Activated naive CD4-positive, alpha-beta T cell treated with anti-CD3 and anti-CD28 coated beads, Interleukin-2, amount 50 U/mL, for 24 hours (primary cell): ENCODE results near the gene TMEM178B.
A peak's percentile ranks its signal among the peaks of the same experiment; 100 is the strongest.

Source experiments
- H3K27ac Mint-ChIP-seq: one replicate; pipeline ENCODE4 v1.8.0; 2021; ENCODE audit warnings: mild to moderate bottlenecking, mixed read lengths
- H3K27me3 Mint-ChIP-seq: one replicate; pipeline ENCODE4 v1.8.0; 2021; ENCODE audit warnings: mixed read lengths
- H3K36me3 Mint-ChIP-seq: one replicate; pipeline ENCODE4 v1.8.0; 2021; ENCODE audit warnings: mixed read lengths
- H3K4me1 Mint-ChIP-seq: one replicate; pipeline ENCODE4 v1.8.0; 2021; ENCODE audit warnings: mixed read lengths
- H3K4me3 Mint-ChIP-seq: one replicate; pipeline ENCODE4 v1.8.0; 2021; ENCODE audit warnings: mild to moderate bottlenecking, mixed read lengths
- H3K9me3 Mint-ChIP-seq: one replicate; pipeline ENCODE4 v1.8.0; 2021; ENCODE audit warnings: mixed read lengths

TMEM178B gene

DNA sequence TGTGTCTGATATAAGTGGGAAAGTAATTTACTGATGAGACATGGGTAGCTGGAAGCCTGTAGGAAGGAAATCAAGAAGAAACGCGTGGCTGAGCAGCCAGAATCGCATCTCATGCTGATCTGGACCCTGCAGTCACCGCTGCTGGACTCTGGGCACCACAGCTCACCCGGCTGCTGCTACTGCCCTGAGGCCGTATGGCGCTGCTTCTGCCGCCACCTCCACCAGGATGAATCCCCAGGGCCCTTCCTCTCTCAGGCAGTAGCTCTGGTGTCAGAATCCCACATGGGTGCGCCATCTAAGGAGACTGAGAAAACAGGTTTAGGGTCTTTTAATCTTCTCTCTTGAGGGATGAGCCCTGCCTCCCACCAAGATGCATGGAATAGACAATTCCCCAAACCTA, 407.1 kb downstream of the TMEM178B start:
- peaks cover 17% of the 10 kb centered on the region for H3K27me3 Mint-ChIP-seq

DNA sequence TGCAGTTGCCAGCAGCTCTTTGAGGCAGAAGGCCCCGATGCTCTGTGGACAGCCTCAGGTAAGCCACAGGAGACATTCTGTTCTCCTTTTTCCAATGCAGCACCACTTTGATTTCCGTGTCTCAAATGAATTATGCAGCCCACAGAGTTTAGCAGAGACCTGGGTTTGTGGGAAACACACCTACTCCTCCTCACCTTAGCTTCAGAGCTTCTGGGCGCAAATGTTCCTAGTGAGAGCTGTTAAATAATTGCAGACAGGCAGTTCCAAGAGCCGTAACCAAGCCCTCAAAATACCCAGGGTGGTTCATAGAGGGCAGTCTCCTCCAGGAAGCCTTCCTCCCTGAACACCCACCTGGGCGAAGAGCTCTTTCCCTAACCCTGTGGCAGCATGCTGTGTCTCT, 408.1 kb downstream of the TMEM178B start:
- H3K4me3 Mint-ChIP-seq: no peak overlapping the region
- no peaks in the 10 kb centered on the region for H3K36me3 Mint-ChIP-seq
- no peaks in the 10 kb centered on the region for H3K4me1 Mint-ChIP-seq
- H3K9me3 Mint-ChIP-seq: no peaks in the 10 kb centered on the region
- no peak overlapping the region for H3K27ac Mint-ChIP-seq
- H3K27me3 Mint-ChIP-seq: peaks cover 17% of the 10 kb centered on the region

More for the DNA sequence above, 407.1 kb downstream of the TMEM178B start:
- Mint-ChIP-seq H3K4me3 (no peak overlapping the region), H3K9me3 (no peaks in the 10 kb centered on the region), H3K36me3 (no peaks in the 10 kb centered on the region), H3K27ac (no peak overlapping the region), H3K4me1 (no peaks in the 10 kb centered on the region)

DNA sequence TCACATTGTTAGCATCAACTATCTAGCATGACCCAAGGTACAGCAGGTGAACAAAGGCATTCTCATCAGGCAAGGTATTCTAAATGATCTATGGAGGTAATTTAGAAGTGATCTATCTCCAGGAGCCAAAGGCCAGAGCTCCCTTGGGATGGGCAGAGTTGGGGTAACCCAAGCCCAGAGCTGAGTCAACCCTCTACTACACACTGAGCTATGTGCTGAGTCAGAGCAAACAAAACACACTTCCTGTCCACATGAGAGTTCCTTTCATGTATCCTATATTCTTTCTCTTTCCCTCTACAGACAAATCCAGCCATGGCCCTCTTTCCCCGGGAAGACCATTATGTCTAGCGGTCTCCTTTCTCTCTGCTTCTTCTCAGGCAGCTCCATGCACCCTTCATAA, 409.2 kb downstream of the TMEM178B start:
- H3K36me3 Mint-ChIP-seq: no peaks in the 10 kb centered on the region
- no peak overlapping the region for H3K27ac Mint-ChIP-seq
- peaks cover 21% of the 10 kb centered on the region for H3K27me3 Mint-ChIP-seq
- no peak overlapping the region for H3K4me3 Mint-ChIP-seq
- H3K9me3 Mint-ChIP-seq: no peaks in the 10 kb centered on the region
- no peaks in the 10 kb centered on the region for H3K4me1 Mint-ChIP-seq

DNA sequence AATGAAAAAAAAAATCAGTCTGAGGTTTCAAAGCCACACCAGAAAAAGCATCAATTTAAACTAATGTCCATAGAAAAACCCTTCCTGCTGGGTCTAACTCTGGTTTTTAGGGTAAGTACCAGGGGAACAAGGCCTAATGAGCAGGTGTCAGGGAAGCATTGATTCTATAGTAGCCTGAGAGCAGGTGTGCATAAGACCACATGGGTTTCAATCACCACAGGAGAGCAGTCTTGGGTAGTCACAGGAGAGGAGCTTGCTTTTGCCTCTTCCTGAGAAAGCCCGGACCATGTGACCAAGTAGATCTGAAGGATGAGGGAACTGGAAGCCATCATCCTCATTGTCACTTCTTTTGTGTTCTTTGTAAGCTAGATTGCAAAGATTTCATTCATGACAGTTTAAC, 411.0 kb downstream of the TMEM178B start:
- Mint-ChIP-seq H3K27ac (no peak overlapping the region), H3K4me1 (no peaks in the 10 kb centered on the region), H3K36me3 (no peaks in the 10 kb centered on the region), H3K27me3 (peaks cover 21% of the 10 kb centered on the region), H3K4me3 (no peak overlapping the region), H3K9me3 (no peaks in the 10 kb centered on the region)

DNA sequence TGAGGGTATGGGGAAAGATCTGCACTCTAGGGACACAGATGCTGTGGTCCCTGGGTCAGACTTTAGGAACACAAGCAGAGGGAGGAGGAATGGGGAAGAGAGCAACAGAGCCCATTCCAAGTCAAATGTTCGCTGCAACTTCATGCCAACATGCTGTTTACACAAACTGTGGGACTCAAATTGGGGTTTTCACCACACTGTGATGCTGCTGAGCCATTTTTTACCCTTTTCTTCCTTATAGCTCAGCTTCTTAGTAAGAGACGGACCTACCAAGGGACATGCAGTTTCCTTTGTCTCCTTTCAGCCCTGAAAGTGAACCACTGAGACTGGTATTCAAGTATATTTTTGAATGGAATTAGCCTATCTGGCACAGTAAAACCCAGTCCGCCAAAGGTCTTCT, 413.1 kb downstream of the TMEM178B start:
- Mint-ChIP-seq H3K4me1 (no peaks in the 10 kb centered on the region), H3K36me3 (no peaks in the 10 kb centered on the region)

DNA sequence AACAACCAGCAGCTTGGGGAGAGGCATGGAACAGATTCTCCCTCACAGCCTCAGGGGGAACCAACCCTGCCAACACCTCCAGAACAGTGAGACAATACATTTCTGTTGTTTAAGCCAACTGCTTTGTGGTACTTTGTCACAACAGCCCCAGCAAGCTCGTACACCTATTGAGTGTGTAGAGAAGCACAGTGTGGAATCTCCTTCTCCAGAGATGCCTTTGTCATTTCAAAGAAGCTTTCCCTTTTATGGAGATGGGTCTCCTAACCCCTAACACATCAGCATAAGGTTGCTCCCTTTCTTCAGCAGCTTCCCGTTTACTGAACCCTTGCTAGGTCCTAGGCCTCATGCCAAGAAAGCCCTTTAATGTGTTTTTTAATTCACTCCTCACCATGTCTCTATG, 416.6 kb downstream of the TMEM178B start:
- Mint-ChIP-seq H3K4me1 (no peaks in the 10 kb centered on the region), H3K9me3 (no peaks in the 10 kb centered on the region)

More for the DNA sequence above, 413.1 kb downstream of the TMEM178B start:
- Mint-ChIP-seq H3K27me3 (peaks cover 16% of the 10 kb centered on the region), H3K27ac (no peak overlapping the region), H3K4me3 (no peak overlapping the region), H3K9me3 (no peaks in the 10 kb centered on the region)

DNA sequence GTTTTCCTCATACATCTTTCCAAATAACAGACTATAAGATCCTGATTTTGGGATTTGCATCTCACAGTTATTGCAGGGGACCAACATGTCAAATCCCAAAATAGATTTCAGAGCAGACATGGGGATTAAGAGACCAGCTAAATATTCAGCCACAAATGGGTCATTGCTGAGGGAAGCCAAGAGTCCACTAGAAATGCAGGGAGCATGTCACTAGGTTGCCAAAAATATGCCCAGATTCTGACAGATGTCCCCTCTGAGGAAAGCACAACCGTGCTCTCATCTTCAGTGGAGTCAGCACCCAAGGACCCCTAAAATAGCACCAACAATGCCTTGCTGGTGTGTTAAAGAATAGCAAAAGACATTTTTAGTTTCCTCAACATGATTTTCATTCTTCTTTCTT, 421.2 kb downstream of the TMEM178B start:
- H3K4me1 Mint-ChIP-seq: no peaks in the 10 kb centered on the region

More for the DNA sequence above, 416.6 kb downstream of the TMEM178B start:
- no peak overlapping the region for H3K4me3 Mint-ChIP-seq
- no peaks in the 10 kb centered on the region for H3K36me3 Mint-ChIP-seq
- H3K27me3 Mint-ChIP-seq: peaks cover 8% of the 10 kb centered on the region
- H3K27ac Mint-ChIP-seq: no peak overlapping the region

DNA sequence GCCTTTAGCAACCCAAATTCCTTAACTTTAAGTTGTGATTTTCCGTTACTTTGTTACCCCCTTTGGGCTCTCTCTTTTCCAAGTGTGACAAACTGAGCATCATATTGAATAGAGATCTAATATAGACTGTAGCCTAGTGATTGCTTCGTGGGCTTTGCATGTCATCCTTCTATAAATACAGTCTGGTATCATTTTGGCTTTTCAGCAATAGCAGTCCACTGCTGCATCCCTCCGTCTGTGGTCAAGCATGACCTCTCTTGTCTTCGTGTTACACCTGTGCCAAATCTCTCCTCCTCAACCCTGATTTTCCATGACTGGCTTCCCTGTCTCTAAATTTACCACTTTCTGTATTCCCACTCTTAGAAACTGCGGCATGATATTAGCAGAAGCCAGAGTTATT, 423.5 kb downstream of the TMEM178B start:
- H3K27me3 Mint-ChIP-seq: peaks cover 16% of the 10 kb centered on the region
- H3K36me3 Mint-ChIP-seq: no peaks in the 10 kb centered on the region
- no peaks in the 10 kb centered on the region for H3K9me3 Mint-ChIP-seq
- H3K27ac Mint-ChIP-seq: no peak overlapping the region
- H3K4me3 Mint-ChIP-seq: no peak overlapping the region
- H3K4me1 Mint-ChIP-seq: no peaks in the 10 kb centered on the region

More for the DNA sequence above, 421.2 kb downstream of the TMEM178B start:
- Mint-ChIP-seq H3K27ac (no peak overlapping the region), H3K27me3 (peaks cover 10% of the 10 kb centered on the region), H3K9me3 (no peaks in the 10 kb centered on the region), H3K4me3 (no peak overlapping the region), H3K36me3 (no peaks in the 10 kb centered on the region)

DNA sequence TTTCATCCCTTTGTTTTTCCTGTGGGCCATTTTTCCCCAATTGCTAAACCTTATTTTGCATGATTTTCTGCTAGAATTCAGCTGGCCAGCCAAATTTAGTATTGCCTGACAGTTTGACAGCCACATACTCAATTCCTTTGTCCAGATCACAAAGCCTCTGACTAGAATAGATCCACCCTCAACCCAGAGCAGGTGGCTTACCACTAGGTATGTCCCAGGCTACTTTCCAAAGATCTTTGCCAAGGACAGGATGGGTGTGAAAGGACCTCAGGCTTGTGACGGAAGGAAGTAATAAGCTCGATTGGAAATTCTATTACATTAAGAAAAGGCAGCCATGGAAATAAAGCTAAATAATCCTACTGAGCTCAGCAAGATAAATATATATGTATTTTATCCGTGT, 426.7 kb downstream of the TMEM178B start:
- Mint-ChIP-seq H3K4me1 (no peaks in the 10 kb centered on the region), H3K27ac (no peak overlapping the region), H3K27me3 (peaks cover 14% of the 10 kb centered on the region), H3K9me3 (no peaks in the 10 kb centered on the region), H3K4me3 (no peak overlapping the region), H3K36me3 (no peaks in the 10 kb centered on the region)

DNA sequence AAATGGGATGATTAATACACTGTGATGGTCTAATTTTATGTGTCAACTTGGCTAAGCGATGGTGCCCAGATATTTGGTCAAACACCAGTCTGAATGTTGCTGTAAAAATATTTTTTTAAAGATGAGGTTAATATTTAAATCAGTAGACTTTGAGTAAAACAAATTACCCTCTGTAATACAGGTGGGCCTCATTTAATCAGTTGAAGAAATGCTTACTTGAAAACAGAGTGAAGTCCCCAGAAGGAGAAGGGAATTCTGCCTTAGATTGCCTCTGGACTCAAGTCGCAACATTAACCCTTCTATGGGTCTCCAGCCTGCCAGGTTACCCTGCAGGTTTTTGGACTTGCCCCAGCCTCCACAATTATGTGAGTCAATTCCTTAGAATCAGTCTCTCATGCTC, 427.6 kb downstream of the TMEM178B start:
- Mint-ChIP-seq H3K27ac (no peak overlapping the region), H3K36me3 (no peaks in the 10 kb centered on the region), H3K4me1 (no peaks in the 10 kb centered on the region), H3K9me3 (no peaks in the 10 kb centered on the region), H3K4me3 (no peak overlapping the region), H3K27me3 (peaks cover 13% of the 10 kb centered on the region)

DNA sequence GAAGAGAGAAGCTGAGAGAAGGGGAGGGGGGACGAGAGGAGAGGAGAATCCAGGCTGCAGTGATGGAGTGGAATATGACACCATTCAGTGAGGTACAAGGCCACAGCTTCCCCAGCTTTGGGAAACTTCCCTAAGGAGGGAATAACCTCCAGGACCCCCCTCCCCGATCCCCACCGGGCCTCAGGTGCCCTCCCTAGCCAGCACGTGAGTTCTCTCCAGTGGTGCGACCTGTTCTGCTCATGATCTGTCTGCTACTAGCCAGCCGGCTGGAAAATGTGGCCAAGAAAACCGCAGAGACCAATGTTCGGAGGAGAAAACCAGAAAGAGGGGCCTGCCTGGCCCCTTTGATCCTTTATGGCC, 437.4 kb downstream of the TMEM178B start:
- peaks cover 44% of the 10 kb centered on the region for H3K27me3 Mint-ChIP-seq
- peaks cover 2% of the 10 kb centered on the region for H3K36me3 Mint-ChIP-seq
- H3K4me3 Mint-ChIP-seq: peak overlapping the region; percentile 5
- peaks cover 19% of the 10 kb centered on the region for H3K4me1 Mint-ChIP-seq
- H3K9me3 Mint-ChIP-seq: peaks cover 6% of the 10 kb centered on the region
- H3K27ac Mint-ChIP-seq: no peak overlapping the region

DNA sequence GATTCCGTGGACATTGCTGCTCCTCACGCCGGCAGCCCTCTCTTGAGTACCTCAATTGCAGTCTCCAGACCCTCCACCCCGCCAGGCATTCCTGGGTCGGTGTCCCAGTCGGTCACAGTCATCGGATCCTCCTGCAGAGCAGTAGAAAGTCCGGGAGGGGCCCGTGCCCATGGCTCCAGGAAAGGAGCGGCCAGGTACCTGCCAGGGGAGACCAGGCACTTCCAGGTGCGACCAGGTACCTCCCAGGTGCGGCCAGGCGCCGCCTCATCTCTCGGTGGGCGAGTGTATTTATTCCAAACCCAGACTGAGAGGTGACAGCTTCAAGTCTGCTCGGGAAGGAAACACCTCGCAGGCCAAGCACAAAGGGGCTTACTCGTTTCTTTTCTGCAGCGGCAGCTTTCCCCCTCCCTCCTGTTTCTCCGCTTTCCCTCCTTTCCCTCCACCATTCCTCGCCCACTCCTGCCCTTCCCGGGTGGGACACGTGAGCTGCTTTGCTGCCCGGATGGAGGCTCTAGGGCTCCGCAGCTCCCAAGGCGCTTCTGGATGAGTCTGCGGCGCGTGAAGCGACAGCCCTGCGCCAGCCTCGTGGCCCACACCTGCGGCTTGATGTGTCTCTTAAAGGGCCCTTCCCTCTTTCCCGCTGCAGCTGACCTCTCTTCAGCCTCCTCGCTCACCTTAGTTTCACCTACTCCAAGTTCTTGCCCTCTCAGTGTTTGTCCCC, 438.0 kb downstream of the TMEM178B start:
- Mint-ChIP-seq H3K9me3 (peaks cover 6% of the 10 kb centered on the region), H3K27ac (no peak overlapping the region), H3K27me3 (peaks cover 45% of the 10 kb centered on the region), H3K36me3 (peaks cover 2% of the 10 kb centered on the region), H3K4me3 (peak overlapping the region; percentile 47), H3K4me1 (peaks cover 19% of the 10 kb centered on the region)

DNA sequence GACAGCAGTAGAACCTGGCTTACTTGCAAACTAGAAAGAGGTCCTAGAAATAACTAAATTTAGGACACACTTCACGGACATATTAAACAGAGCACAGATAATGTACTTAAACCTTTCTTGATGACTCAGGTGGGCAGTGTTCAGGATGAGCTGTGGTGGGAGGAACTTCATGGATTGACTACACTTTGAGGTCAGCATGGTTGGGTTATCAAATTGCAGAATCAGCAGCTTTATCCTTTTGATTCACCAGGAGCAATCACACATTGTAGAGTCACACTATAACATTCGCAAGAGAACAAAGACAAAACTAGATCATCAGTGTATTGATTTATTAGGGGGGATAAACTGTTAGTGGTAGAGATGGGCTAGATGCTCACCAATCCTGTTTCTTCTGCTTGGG, 438.7 kb downstream of the TMEM178B start:
- Mint-ChIP-seq H3K36me3 (peaks cover 2% of the 10 kb centered on the region), H3K27me3 (peaks cover 45% of the 10 kb centered on the region), H3K4me1 (peaks cover 19% of the 10 kb centered on the region), H3K27ac (no peak overlapping the region), H3K4me3 (peak overlapping the region; percentile 47), H3K9me3 (peaks cover 6% of the 10 kb centered on the region)

DNA sequence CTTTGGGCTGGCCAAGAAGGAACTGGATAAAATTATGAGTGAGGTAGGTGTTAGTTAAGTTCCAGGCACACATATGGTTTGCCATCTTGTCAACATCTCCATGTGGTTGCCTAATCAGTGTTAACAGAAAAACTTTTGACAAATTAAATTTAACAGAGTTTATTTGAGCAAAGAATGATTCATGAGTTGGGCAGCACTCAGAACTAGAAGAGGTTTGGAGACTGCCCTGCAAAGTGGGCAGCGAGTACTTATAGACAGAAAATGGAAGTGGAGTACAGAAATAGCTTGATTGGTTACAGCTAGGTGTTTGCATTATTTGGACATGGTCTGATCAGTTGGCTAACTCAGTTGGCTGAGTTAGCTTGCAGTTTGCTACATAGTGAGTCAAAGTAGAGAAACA, 439.9 kb downstream of the TMEM178B start:
- peaks cover 42% of the 10 kb centered on the region for H3K27me3 Mint-ChIP-seq
- H3K4me3 Mint-ChIP-seq: no peak overlapping the region
- H3K9me3 Mint-ChIP-seq: peaks cover 6% of the 10 kb centered on the region
- peaks cover 19% of the 10 kb centered on the region for H3K4me1 Mint-ChIP-seq
- no peak overlapping the region for H3K27ac Mint-ChIP-seq
- peaks cover 2% of the 10 kb centered on the region for H3K36me3 Mint-ChIP-seq

DNA sequence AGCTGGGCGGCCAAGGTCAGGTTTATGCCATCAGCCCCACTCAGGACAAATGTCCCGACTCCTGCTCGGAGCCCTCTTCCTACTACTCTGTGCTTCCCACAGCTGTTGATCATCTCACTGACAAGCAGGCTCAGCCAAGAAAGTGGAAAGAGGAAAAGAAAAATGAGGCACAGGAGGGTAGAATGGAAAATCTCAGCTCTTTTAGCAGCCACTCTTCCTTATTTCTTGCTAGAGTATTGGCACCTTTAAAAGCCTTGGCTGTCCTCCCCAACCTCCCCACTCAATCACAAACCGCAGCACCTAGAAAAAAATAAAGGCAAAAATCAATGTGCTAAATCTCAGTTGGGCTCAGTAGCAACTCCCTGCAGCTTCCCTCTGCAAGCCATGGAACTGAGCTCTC, 442.1 kb downstream of the TMEM178B start:
- peaks cover 2% of the 10 kb centered on the region for H3K36me3 Mint-ChIP-seq
- no peak overlapping the region for H3K27ac Mint-ChIP-seq
- no peak overlapping the region for H3K4me3 Mint-ChIP-seq
- H3K9me3 Mint-ChIP-seq: peaks cover 6% of the 10 kb centered on the region
- peaks cover 13% of the 10 kb centered on the region for H3K4me1 Mint-ChIP-seq
- H3K27me3 Mint-ChIP-seq: peaks cover 29% of the 10 kb centered on the region

DNA sequence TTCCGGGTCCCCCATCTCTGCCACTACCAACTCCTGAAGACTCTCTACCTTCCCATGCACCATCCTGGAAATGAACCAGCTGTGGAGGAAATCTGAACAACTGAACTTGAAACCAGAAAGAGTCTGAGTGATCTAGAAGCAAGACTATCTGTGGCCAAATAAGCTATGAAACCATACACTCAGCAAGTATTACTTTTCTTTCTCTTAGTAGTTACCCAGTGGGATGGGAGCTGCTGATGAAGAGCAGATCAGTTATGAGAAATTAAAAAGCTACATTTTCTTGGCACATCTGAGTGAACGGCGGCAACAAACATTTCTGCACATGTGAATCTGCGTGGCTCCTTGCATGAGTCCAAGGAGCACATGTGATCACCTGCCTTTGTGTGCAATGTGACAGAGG, 445.8 kb downstream of the TMEM178B start:
- Mint-ChIP-seq H3K27me3 (peaks cover 10% of the 10 kb centered on the region), H3K27ac (no peak overlapping the region), H3K9me3 (no peaks in the 10 kb centered on the region), H3K4me1 (no peaks in the 10 kb centered on the region), H3K4me3 (no peak overlapping the region), H3K36me3 (no peaks in the 10 kb centered on the region)
